ENCODE measurements around the gene LY6G5C.
"Not testable (repeated sequence)": the region's sequence is repeated elsewhere in the genome, so short reads cannot be mapped to it uniquely, and the experiment has no call there.

Gene LY6G5C

GRCh38 chr6:31715022-31715958, 34.4 kb upstream of the LY6G5C start, which contains the start of gene LY6G6D:
Gene LY6G6D, plus strand, starts transcription at chr6:31715348. Its CDS starts 8 bp downstream, at chr6:31715356.
- DNase-seq = no peak

- peak in 1 of 2 donors; percentile 13 for DNase-seq
These were observed 33.3 kb upstream of the LY6G5C start for GRCh38 chr6:31713991-31714684.

GRCh38 chr6:31713465-31713864, 32.6 kb upstream of the LY6G5C start:
- DNase-seq = no peak

- DNase-seq = peak; percentile 9 to 15
These were observed 31.4 kb upstream of the LY6G5C start for GRCh38 chr6:31712296-31712695.

GRCh38 chr6:31711233-31711632, 30.4 kb upstream of the LY6G5C start:
- peak; percentile 30 to 53 for DNase-seq

GRCh38 chr6:31710523-31711219, 29.8 kb upstream of the LY6G5C start:
- no peak for DNase-seq

GRCh38 chr6:31709157-31709556, 28.3 kb upstream of the LY6G5C start:
- not testable (repeated sequence) for DNase-seq

GRCh38 chr6:31708224-31708623, 27.4 kb upstream of the LY6G5C start:
- DNase-seq = no peak

- no peak for DNase-seq
These were observed 26.8 kb upstream of the LY6G5C start for GRCh38 chr6:31707701-31708100.

- DNase-seq = no peak
These were observed 25.7 kb upstream of the LY6G5C start, which contains the start of gene LY6G6F for GRCh38 chr6:31706599-31706998. Gene LY6G6F, plus strand, starts transcription at chr6:31706866. Its CDS starts 41 bp downstream, at chr6:31706907.

- no peak for DNase-seq
These were observed 25.1 kb upstream of the LY6G5C start for GRCh38 chr6:31705931-31706330.

- peak; percentile 99 for DNase-seq
These were observed 22.2 kb upstream of the LY6G5C start, which contains the start of gene ABHD16A for GRCh38 chr6:31702819-31703716. Gene ABHD16A, minus strand, starts transcription at chr6:31703324. Its CDS starts 43 bp downstream, at chr6:31703281.

GRCh38 chr6:31702405-31702818, 21.5 kb upstream of the LY6G5C start:
- peak in 1 of 2 donors; percentile 44 for DNase-seq

GRCh38 chr6:31701666-31702404, 21.0 kb upstream of the LY6G5C start:
- DNase-seq = no peak

- no peak for DNase-seq
These were observed 20.0 kb upstream of the LY6G5C start for GRCh38 chr6:31700740-31701401.

GRCh38 chr6:31697555-31697954, 16.7 kb upstream of the LY6G5C start:
- DNase-seq = no peak

GRCh38 chr6:31693535-31693934, 12.7 kb upstream of the LY6G5C start:
- peak in 1 of 2 donors; percentile 29 for DNase-seq

GRCh38 chr6:31692886-31693285, 12.0 kb upstream of the LY6G5C start:
- no peak for DNase-seq

GRCh38 chr6:31692353-31692752, 11.5 kb upstream of the LY6G5C start:
- no peak for DNase-seq

- DNase-seq = no peak
These were observed 10.8 kb upstream of the LY6G5C start for GRCh38 chr6:31691564-31692108.

Data from inflammatory macrophage (primary cell).